ENCODE results near the gene SKI. TPM values are rescaled to one million over a fixed set of nuclear protein-coding genes. Genes with fewer than 3 reads are reported as not detected.

The SKI gene
- total and polyA plus RNA-seq, 4 donors: 17.1 to 90.7 (median 40.7) TPM

DNA sequence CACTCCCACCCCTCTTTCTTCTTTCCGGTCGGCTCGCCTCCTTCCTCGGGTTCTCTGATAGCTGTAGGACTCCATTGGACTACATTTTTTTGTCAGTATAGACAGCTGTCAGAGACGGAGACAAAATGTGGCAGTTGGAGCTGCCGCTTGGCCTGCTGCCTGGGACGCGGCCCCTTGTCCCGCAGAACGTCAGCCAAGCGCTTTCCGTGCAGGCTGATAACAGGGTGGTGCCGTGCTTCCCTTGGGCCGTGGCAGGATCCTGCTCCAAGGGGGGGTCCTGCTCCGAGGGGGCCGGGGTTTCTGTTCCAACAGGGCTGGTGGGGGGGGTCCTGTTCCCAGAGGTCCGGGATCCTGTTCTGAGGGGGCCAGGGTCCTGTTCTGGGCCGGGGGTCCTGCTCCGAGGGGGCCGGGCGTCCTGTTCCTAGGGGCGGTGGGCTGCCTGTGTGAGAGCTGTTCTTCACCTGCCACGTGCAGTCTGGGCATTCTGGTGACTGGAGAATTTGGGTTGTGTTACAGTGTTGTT is 4.9 kb downstream of the SKI start:
- H3K9ac ChIP-seq (ENCODE audit: insufficient read depth in 1 of 2, low read length in 2 of 2): peak overlapping the region in 1 of 2 donors; percentile 8
- peak; percentile 52 to 72 (median 67) for DNase-seq

DNA sequence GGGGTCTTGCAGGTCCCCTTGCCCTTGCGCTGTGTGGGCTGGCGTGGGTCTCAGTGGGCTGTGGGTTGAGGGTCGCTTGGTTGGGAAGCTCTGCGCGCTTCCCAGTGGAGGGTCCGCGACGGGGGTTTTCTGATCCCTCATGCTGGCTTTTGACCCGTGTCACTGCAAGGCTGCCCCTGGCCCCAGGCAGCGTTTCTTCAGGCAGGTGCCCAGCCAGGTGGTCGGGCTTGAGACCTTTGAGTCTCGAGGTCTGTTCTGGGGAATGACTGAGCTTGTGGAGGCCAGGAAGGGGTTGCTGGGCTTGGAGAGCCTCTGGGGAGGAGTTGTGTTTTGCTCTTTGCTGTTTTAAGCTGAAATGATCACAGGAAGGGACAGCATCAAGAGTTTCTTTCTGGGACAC is 5.3 kb downstream of the SKI start:
- Histone ChIP-seq H3K4me3 (no peak overlapping the region), H3K27ac (ENCODE audit: low read depth in 1 of 2, low read length in 1 of 2) (peak overlapping the region in 1 of 2 donors; percentile 90), H3K4me1 (ENCODE audit: control insufficient read depth in 5 of 5, insufficient read depth in 5 of 5, low read length in 5 of 5) (peaks cover 19 to 74% (median 35%) of the 10 kb centered on the region in 5 donors), H3K9ac (ENCODE audit: insufficient read depth in 1 of 2, low read length in 2 of 2) (no peak overlapping the region), H3K9me3 (ENCODE audit: control insufficient read depth in 4 of 4, insufficient read depth in 3 of 4, low read length in 3 of 4) (peaks cover 0 to 3% (median 0%) of the 10 kb centered on the region in 4 donors), H3K27me3 (ENCODE audit: control insufficient read depth in 3 of 3, insufficient read depth in 3 of 3, low read length in 2 of 3) (no peaks in the 10 kb centered on the region), H3K36me3 (ENCODE audit: control insufficient read depth in 4 of 4, insufficient read depth in 4 of 4, low read length in 4 of 4) (peaks cover 0 to 15% (median 0%) of the 10 kb centered on the region in 4 donors)
- DNase-seq (no peak), ATAC-seq (ENCODE audit: insufficient read depth, low FRiP score) (no peak)
- WGBS, 2 donors: 64 to 70% methylated on average over 12 of the region's 12 CpGs
- TF ChIP-seq CTCF (IDR thresholded peaks at IDR 0.05; ENCODE audit: control extremely low read depth, extremely low read depth): no peak

More for the DNA sequence above, 4.9 kb downstream of the SKI start:
- Histone ChIP-seq H3K9me3 (ENCODE audit: control insufficient read depth in 4 of 4, insufficient read depth in 3 of 4, low read length in 3 of 4) (peaks cover 0 to 3% (median 0%) of the 10 kb centered on the region in 4 donors), H3K4me1 (ENCODE audit: control insufficient read depth in 5 of 5, insufficient read depth in 5 of 5, low read length in 5 of 5) (peaks cover 15 to 70% (median 35%) of the 10 kb centered on the region in 5 donors), H3K27ac (ENCODE audit: low read depth in 1 of 2, low read length in 1 of 2) (peak overlapping the region in 1 of 2 donors; percentile 90), H3K36me3 (ENCODE audit: control insufficient read depth in 4 of 4, insufficient read depth in 4 of 4, low read length in 4 of 4) (peaks cover 0 to 15% (median 0%) of the 10 kb centered on the region in 4 donors), H3K27me3 (ENCODE audit: control insufficient read depth in 3 of 3, insufficient read depth in 3 of 3, low read length in 2 of 3) (no peaks in the 10 kb centered on the region), H3K4me3 (no peak overlapping the region)
- WGBS, 2 donors: 41 to 51% methylated on average over 23 of the region's 23 CpGs
- ATAC-seq (ENCODE audit: insufficient read depth, low FRiP score): no peak
- no peak for TF ChIP-seq CTCF (IDR thresholded peaks at IDR 0.05; ENCODE audit: control extremely low read depth, extremely low read depth)

- ATAC-seq (ENCODE audit: insufficient read depth, low FRiP score) (peak; percentile 84), DNase-seq (peak; percentile 86 to 96 (median 93))
- Histone ChIP-seq H3K9ac (ENCODE audit: insufficient read depth in 1 of 2, low read length in 2 of 2) (peak overlapping the region in 1 of 2 donors; percentile 38), H3K36me3 (ENCODE audit: control insufficient read depth in 4 of 4, insufficient read depth in 4 of 4, low read length in 4 of 4) (peaks cover 0 to 15% (median 0%) of the 10 kb centered on the region in 4 donors), H3K4me1 (ENCODE audit: control insufficient read depth in 5 of 5, insufficient read depth in 5 of 5, low read length in 5 of 5) (peaks cover 19 to 75% (median 37%) of the 10 kb centered on the region in 5 donors), H3K27me3 (ENCODE audit: control insufficient read depth in 3 of 3, insufficient read depth in 3 of 3, low read length in 2 of 3) (no peaks in the 10 kb centered on the region), H3K4me3 (no peak overlapping the region), H3K27ac (ENCODE audit: low read depth in 1 of 2, low read length in 1 of 2) (peak overlapping the region; percentile 66 to 90), H3K9me3 (ENCODE audit: control insufficient read depth in 4 of 4, insufficient read depth in 3 of 4, low read length in 3 of 4) (no peaks in the 10 kb centered on the region)
- 5 to 6% methylated on average over 27 of the region's 27 CpGs for WGBS, 2 donors
- TF ChIP-seq CTCF (IDR thresholded peaks at IDR 0.05; ENCODE audit: control extremely low read depth, extremely low read depth): no peak
These were observed 6.1 kb downstream of the SKI start for GRCh38 chr1:2233997-2234761.
